DMS153 (cell line): ENCODE data around the gene SF1.

Experiments
- DNase-seq: peaks from one replicate; lab custom pipeline; 2025; lab: John Stamatoyannopoulos, UW

SF1 gene

GRCh38 chr11:64724863-64725532 is 53.3 kb downstream of the SF1 start:
- DNase-seq: no peak

GRCh38 chr11:64723907-64724862 is 54.2 kb downstream of the SF1 start:
- DNase-seq: no peak

DNA sequence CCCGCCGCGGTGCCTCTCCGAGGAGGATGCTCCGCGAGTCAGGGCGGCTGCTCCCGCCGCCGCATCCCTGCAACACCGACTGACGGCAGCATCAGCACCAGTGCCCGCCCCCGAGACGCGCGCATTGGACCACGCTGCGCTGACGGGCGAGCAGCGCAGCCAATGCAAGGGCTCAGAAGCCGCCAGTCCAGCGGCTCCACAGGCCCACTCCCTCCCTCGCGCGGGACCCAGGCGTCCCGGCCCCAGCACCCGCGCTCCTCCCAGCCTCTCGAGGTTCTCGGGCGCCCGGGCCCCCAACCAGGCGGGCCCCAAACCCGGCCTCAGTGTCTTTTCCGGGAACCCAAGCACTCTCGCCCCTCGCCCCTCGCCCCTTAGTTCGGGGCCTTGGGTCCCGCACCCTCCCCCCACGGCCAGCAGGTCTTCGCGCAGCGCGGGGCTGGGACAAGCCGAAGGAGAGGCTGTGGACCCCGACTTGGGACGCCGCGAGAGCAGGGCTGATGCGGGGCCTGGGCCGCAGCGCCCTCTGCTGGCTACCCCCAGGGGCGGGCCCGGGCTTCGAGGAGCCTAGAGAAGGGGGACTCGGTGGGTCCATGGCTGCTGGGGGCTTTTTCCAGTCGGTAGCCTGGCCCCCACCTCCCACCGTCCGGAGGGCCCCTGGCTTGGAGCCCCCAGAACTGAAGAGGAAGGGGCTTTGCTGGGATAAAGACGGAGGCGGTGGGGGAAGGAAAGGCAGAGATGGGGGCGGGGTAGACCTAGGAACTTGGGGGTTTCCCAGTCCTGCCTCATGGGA is 55.0 kb downstream of the SF1 start, which contains the start of gene NRXN2:
Gene NRXN2, minus strand, starts transcription at position 81 of the 790 bp plus-strand sequence. CDS start 9,498 bp downstream, outside the sequence.
- DNase-seq: peak; percentile 71

DNA sequence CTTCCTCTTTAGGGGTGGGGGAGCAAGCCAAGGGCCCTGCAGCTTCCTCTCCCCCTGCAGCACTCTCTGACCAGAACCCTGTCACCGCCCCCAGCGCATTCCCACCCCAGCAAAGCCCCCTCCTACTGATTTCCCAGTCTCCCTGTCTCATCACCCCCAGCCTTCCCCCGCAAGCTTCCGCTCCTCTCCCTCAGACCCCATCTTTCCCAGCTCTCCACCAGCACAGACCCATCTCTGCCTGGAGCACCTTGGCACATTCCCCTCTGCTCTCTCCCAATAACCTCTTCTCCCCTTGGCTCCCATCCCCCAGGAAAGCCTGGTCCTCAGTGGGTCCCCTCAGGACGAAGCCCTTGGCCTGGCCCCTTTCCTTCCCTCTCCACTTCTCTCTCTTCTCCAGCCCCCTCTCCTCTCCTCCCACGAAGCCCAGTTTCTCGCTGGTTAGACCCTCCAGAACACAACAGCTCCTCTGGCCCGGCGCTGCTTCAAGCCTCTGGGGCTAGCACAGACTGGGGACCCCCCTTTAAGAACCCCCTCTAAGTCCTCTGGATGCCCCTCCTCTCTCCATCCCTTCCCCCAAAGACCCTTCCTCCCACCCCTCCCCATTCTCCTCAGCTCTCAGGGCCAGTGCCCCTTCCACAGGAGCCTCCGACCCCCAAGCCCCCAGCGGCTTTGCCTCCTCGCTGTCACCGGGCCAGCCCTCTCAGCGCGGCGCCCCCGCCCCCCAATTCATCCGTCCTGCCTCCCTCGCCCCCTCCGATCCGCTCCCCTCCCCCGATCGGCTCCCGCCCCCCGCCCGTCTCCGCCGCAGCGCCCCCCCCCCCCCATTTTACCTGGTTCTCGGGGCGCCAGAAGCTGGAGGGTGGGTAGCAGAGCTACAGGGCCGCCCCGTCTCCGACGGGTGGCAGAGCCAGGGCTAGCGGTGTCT is 55.9 kb downstream of the SF1 start:
- DNase-seq: no peak

GRCh38 chr11:64721359-64721699 is 57.0 kb downstream of the SF1 start:
- DNase-seq: no peak

DNA sequence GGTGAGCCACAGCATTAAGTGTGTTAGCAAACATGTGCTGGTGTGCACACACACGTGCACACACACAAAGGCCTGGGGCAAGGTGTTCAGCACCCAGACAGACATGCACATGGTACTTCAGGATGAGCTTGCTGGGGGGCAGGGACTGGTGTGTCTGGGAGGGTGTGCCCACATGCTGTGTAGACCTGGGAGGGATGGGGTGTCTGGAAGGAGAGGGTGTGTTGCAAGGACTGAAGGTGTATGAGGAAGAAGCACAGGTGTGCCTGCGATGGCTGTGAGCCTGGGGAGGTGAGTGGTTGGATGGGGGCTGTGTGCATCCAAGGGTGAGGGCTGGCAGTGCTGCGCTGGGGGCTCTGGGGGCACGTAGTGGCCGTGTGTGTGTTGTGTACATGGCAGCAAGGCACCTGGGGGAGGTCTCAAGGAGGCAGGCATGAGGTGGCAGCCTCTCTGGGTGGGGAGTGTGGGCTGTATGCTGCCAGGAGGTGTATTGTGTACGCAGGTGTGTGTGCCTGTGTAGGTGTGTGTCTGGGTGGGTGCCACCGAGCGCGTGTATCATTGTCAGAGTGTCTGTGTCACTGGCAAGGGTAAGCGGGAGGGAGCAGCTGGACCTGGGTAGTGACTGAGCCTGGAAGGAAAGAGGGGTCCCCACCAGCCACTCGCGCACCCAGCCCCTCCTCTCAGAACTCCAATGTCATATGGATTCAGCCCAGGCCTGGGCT is 57.5 kb downstream of the SF1 start:
- DNase-seq: no peak

DNA sequence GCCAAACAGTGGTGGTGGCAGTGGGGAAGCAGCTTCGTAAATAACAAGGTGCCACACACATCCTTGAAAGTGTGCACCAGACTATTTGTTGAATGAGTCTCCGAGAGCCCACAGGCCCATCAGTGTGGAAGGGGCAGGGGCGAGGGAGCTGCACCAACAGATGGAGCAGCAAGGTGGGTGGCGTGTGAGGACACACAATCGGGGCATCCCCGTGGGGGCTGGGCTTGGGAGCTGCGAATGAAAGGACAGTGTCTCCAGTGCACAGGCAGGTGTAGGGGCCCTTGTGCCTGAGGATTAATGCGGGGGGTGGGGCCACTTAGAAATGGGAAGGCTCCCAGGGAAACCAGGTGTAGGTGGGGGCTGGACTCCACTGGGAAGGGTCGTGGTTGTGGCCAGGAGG is 58.2 kb downstream of the SF1 start:
- DNase-seq: no peak

DNA sequence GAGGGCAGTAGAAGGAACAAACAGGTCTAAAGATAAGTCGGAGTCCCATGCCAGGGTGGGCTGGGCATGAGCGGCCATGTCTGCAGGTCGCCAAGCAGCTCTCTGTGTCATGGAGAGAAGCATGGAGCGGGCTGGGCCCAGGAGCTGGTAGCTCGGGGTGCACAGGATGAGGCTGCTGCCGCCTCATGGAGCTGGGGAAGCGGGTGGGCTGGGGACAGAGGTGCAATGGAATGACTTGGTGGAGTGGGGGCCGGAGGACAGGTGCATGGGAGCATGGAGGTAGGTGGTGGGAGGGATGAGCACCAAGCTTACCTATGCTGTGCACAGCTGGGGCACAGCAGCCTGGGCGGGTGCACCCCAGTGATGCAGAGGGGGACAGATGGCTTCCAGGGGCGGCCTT is 58.9 kb downstream of the SF1 start:
- no peak for DNase-seq

DNA sequence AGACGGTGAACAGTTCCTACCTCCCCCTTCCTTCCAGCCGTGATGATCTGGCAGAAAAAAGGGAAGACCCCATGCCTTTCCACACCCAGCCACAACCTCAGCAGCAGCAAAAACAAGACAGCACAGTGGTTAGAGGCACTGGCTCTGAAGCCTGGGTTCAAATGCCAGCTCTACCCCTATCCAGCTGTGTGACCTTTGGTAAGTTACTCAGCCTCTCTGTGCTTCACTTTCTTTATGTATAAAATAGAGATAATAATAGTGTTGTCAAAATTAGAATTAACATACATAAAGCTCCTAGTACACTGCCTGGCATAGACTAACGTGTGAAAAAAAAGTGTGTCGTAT is 59.6 kb downstream of the SF1 start:
- no peak for DNase-seq

GRCh38 chr11:64718084-64718779 is 60.1 kb downstream of the SF1 start:
- no peak for DNase-seq

DNA sequence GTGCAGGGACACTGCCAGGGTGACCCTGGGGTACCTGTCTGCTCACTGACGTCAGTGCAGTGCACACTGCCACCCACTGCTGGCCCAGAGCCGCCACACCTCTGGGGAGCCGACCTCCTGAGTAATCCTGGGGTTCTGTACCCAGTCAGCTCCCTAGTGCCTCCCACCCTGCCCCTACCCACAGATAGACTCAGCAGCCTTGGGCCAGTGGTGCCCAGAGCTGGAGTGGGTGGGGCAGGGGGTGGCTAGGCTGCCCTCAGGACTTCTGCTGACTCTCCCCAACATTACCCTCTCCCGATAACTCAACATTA is 61.1 kb downstream of the SF1 start:
- DNase-seq: no peak

DNA sequence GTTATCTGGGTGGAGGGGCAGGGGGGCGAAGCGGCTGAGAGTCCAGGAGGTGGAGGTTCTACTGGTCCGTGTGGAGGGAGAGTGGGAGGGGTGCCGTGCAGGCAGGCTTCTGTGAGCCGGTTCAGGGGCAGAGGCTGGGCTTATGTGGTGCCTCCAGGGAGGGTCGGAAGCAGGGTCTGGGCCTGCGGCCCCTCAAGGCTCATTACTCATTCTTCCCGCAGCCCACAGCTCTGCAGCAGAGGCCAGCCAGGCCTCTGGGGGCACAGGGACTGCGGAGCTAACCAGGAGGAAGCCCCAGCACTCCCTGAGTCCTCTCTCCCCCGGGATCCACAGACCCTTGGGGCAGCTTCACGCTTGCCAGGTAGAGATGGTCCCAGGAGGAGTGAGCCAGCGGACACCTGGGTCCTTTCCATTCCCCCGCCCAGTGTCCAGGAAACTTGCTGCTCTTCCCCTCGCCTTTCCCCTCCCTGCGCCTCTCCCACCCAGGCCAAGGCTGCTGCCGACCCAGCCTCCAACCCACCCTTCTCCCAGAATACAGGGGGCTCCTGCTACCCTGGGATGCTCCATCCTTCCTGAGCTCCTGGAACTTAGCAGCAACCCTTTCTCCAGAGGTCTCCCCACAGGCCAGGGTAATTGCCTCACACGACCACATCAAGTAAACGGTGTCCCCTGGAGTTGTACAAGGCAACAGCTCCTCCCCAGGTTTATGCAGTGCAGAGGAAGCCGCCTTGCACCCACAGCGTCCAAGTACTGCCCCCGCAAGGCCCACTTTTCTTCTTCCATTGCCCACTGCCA is 61.7 kb downstream of the SF1 start:
- DNase-seq: no peak

DNA sequence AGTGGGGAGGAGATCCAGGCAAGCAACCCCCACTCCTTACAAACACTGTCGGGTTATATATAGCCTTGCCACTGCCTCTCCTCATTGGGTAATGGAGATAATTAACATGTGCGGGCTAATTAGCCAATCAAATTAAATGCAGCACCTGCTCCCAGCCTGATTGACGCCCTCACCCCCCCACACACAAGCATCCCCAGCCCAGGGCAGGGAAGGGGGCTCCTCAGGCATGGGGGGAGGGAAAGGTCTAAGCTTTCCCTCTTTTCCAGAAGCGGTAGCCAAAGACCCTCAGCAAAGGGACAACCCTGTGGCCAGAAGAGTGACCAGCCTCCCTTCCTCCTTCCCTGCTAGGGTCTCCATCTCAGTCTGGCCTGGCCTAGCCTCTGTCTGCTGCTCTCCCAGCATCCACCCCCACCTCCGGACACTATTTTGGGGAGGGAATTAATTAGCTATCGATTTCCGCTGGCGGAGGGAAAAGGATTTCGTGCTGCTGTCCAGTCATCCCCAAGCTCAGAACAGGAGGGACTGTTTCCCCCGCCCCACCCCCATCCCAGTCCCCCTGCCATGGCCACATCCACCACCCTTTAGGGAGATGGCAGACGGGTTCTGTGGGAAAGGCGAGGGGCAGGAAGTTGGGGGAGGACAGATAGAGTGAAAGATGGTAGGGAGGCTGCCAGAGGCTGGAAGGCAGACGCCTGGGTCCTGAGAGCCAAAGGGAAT is 62.4 kb downstream of the SF1 start:
- DNase-seq: no peak

- DNase-seq: no peak
Observed at GRCh38 chr11:64715110-64715509, 63.2 kb downstream of the SF1 start.

DNA sequence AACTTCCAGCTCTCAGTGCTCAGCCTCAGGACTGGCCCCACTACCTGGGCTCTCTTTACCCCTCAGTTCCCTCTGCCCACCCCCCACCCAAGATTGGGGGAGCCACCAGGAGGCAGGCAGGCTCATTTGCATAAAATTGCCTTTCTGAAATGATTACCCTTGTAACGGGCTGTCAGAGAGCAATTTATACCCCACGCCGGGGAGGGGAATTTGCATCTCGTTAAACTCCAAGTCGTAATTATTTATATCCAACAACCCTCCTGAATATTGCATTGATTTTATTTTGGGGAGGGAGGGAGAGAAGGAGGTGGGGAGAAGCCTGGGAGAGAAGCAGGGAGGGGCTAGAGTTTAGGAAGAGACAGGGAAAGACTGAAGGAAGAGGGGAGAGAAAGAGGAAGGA is 63.7 kb downstream of the SF1 start:
- DNase-seq: no peak
